GM19438 (cell line): ENCODE data around the gene SLC7A1.

Experiments used
- ATAC-seq: cut with Tn5 transposase; IDR thresholded peaks from one replicate; pipeline ENCODE4 v1.9.1; 2021; ENCODE audit warnings: low read depth; ENCODE audit not compliant: unreplicated experiment

The SLC7A1 gene

GRCh38 chr13:29472332-29472961 lies 123.0 kb downstream of the SLC7A1 start:
- no peak for ATAC-seq

DNA sequence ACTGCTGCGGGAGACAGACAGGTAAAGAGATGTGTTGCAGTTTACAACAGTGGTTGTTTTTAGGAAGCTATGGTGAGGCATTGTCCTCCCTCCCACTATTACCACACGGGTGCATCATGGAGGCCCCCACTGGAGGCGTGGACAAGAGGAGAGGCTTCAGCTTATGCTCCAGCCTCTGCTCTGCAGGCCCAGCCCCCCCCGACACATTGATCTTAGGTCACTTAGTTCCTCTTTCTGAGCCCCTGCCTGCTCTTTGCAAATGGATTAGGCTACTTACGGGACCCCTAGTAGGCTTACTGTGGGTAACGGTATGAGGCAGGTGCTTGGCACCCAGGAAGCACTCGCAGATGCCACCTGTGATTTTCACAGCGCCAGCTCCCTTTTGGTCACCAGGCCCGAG lies 123.9 kb downstream of the SLC7A1 start:
- no peak for ATAC-seq

DNA sequence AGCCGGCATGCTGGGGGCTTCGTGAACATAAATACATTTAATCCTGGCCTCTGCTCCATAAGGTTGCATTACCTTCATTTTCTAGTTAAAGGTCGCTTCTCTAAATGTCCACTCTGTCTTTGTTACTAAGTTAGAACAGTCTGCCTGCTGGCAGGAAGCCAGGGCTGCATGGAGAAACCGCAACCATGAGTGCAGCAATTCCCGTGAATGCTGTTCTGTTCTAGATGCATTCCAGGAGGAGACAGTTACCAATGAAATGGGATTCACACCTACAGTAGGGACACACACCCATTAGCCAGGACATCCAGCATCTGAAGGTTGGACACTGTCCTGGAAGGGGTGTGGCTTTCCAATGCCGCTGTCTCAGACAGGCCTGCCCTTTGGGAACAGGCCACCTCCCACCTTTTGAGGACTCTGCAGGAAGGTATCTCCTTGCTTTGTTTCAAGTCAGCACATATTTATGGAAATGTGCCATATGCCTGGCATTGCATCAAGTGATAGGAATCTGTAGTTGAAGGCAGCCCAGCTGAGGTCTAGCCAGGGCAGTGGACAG lies 129.7 kb downstream of the SLC7A1 start:
- no peak for ATAC-seq

- no peak for ATAC-seq
These were observed 131.3 kb downstream of the SLC7A1 start for GRCh38 chr13:29464105-29464679.

DNA sequence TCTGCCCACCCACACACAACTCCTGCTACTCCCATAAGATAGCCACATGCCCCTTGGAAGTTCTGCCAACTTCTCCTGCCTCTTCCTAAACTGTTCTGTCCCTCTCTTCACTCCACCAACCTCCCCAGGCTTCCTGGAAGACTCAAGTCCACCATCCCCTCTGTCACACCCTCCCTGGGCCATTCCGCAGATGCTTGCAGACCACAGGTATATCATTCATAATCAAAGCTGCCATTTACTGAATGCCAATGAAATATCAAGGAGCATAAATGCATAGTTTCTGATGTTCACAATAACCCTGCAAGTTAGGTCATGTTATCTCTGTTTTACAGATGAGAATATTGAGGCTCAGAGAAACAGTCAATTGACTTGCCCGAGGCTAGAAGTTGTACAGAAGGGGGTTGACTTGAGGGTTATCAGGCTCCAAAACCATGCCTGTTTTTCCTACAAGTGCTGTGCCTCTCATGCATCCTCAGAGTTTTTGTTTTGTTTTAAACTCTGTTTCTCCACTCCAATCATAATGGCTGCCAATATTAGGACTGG lies 135.6 kb downstream of the SLC7A1 start:
- no peak for ATAC-seq
